Spleen (tissue), 11 donors: ENCODE measurements around the gene RERG. TPM values are rescaled to one million over a fixed set of nuclear protein-coding genes. Genes with fewer than 3 reads are reported as not detected.

Experiments used
- DNase-seq: peaks from one replicate; pipeline ENCODE4 v3.0.0-alpha.2; 2020
- H3K27ac ChIP-seq, 8 donors: fragments of 200-600 bp; sonication (generic) in 7 of 8; 1 replicate in 4 of 8; 2 replicates in 4 of 8; pipeline versions ENCODE4 v1.5.0 to v1.8.0; 2016 to 2021; ENCODE audit warnings: inconsistent platforms in 4 of 8, mild to moderate bottlenecking in 4 of 8, moderate library complexity in 1 of 8
- H3K27me3 ChIP-seq, 7 donors: fragments of 200-600 bp; sonication (generic) in 6 of 7; replicated peaks in 1 of 7; 1 replicate in 4 of 7; 2 replicates in 3 of 7; pipeline versions ENCODE4 v1.5.0 to v1.8.0; 2016 to 2021; ENCODE audit warnings: inconsistent platforms in 3 of 7, mild to moderate bottlenecking in 1 of 7
- H3K36me3 ChIP-seq, 6 donors: fragments of 200-600 bp; sonication (generic) in 5 of 6; 1 replicate in 4 of 6; 2 replicates in 2 of 6; pipeline versions ENCODE4 v1.5.0 to v1.8.0; 2016 to 2021; ENCODE audit warnings: inconsistent platforms in 2 of 6
- H3K4me1 ChIP-seq, 6 donors: fragments of 200-600 bp; sonication (generic) in 5 of 6; 1 replicate in 3 of 6; 2 replicates in 3 of 6; pipeline versions ENCODE4 v1.5.0 to v1.8.0; 2016 to 2021; ENCODE audit warnings: inconsistent platforms in 3 of 6
- H3K4me3 ChIP-seq, 8 donors: fragments of 200-600 bp; sonication (generic) in 7 of 8; 1 replicate in 4 of 8; 2 replicates in 4 of 8; pipeline versions ENCODE4 v1.5.0 to v1.8.0; 2016 to 2021; ENCODE audit warnings: inconsistent platforms in 4 of 8, mild to moderate bottlenecking in 4 of 8, moderate library complexity in 2 of 8
- H3K9me3 ChIP-seq, 8 donors: fragments of 200-600 bp; sonication (generic) in 7 of 8; 1 replicate in 4 of 8; 2 replicates in 4 of 8; pipeline versions ENCODE4 v1.5.0 to v1.8.0; 2016 to 2021; ENCODE audit warnings: inconsistent platforms in 4 of 8
- POLR2A ChIP-seq, 3 donors: fragments of 450-650 bp; IDR thresholded peaks; one replicate each; pipeline ENCODE4 v1.5.1; 2017; ENCODE audit warnings: antibody characterized with exemption in 3 of 3, mild to moderate bottlenecking in 1 of 3
- POLR2AphosphoS5 ChIP-seq, 3 donors: sonication (generic); formaldehyde crosslinking; IDR thresholded peaks; one replicate each; pipeline ENCODE4 v1.5.1; 2017; ENCODE audit warnings: antibody characterized with exemption in 3 of 3
- WGBS, 5 donors: extraction: QIAGEN DNeasy Blood & Tissue Kit in 3 of 5; methylation state at CpG; one replicate each; pipeline versions ENCODE4 v1.1.5 to v1.1.7; 2013 to 2018; 5-methylcytosine and 5-hydroxymethylcytosine counted together
- intact Hi-C: fragments of 100-400 bp; cut with DNase I; formaldehyde crosslinking; loops from one replicate; pipeline ENCODE4 v1.15.0; 2023; ENCODE audit warnings: low total_unique reads
- polyA plus RNA-seq, 3 donors: library from polyadenylated mRNA; stranded (reverse); fragments of 200-250 nt; gene quantifications; one replicate each; pipeline ENCODE4 v1.2.1, GENCODE V29; 2013
- total RNA-seq, 7 donors: library from RNA; depleted of rRNA in 3 of 7; stranded (reverse); fragments of >200 nt in 3 of 7; fragmentation: NEBNext Ultra II Directional in 4 of 7; extraction: Animal tissue kit (Norgen Biotek cat#: 25700) in 4 of 7; gene quantifications; one replicate each; pipeline versions ENCODE4 v1.1.0 to v1.2.1, GENCODE V29; 2016 to 2021
- TF ChIP-seq, protein P1 (sequence below), 11 experiments: fragments of 200-600 bp in 7 of 11; fragments of 450-650 bp in 4 of 11; sonication (generic) in 4 of 11; IDR thresholded peaks in 8 of 11; conservative IDR thresholded peaks in 3 of 11; 1 replicate in 7 of 11; 2 replicates in 4 of 11; pipeline versions ENCODE4 v1.4.0 to v1.8.0; 2016 to 2021; ENCODE audit warnings: antibody characterized with exemption in 11 of 11, inconsistent platforms in 4 of 11, mild to moderate bottlenecking in 1 of 11
- donor health status: healthy with polysubstance abuse.
- donor health status: DM: no; HTN: no; CAD: no; lungs with moderate emphysema.
- donor health status: DM: no; HTN: no; CAD: no.
- donor health status: Bipolar disorder and iron deficiency.
- donor health status: healthy.
- donor health status: DM: no; HTN: no; CAD: no.
- donor health status: DM: yes; HTN: yes; CAD: no.

The RERG gene
- total and polyA plus RNA-seq, 10 donors: 10.1 to 74.7 (median 38.0) TPM

DNA sequence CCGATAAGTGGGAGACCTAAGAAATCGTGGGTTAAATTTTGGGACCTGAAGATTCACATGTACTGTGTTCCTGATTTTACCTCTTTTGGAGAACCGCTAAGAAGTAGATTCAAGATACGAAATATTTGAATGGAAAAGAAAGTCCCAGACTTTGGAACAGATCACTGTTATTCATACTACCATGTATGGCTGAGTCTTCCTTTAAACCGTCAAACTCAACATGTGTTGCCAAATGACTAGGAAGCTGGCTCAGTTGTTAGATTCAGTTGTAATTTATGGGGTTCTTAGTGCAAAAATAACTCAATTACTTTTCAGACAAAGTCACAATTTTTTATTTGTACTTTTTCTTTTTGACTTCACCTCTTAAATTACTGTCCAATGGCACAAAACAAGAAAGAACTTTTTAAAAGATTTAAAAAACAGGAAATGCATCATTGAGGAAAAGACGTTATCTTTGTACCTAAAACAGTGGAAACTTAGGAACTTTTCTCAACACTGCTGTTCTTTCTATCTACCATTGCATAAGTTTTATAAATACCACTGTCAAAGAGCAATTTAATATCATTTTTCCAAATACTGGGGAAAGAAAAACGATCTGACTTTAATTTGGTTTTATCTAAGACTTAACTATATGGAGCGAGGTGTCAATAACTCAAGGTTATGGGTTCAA lies 15.7 kb downstream of the RERG start:
- 69 to 89% (median 75%) methylated on average over 8 of the region's 8 CpGs for WGBS, 5 donors
- Histone ChIP-seq H3K27me3 (no peaks in the 10 kb centered on the region), H3K36me3 (no peaks in the 10 kb centered on the region), H3K9me3 (peaks cover 0 to 9% (median 0%) of the 10 kb centered on the region in 8 donors), H3K4me1 (peaks cover 0 to 9% (median 2%) of the 10 kb centered on the region in 6 donors), H3K4me3 (no peak overlapping the region), H3K27ac (peak overlapping the region in 6 of 8 donors; percentile 8 to 73 (median 44))
- no peak for DNase-seq
- intact Hi-C loops: no loop called here
- TF ChIP-seq, protein P1, sequence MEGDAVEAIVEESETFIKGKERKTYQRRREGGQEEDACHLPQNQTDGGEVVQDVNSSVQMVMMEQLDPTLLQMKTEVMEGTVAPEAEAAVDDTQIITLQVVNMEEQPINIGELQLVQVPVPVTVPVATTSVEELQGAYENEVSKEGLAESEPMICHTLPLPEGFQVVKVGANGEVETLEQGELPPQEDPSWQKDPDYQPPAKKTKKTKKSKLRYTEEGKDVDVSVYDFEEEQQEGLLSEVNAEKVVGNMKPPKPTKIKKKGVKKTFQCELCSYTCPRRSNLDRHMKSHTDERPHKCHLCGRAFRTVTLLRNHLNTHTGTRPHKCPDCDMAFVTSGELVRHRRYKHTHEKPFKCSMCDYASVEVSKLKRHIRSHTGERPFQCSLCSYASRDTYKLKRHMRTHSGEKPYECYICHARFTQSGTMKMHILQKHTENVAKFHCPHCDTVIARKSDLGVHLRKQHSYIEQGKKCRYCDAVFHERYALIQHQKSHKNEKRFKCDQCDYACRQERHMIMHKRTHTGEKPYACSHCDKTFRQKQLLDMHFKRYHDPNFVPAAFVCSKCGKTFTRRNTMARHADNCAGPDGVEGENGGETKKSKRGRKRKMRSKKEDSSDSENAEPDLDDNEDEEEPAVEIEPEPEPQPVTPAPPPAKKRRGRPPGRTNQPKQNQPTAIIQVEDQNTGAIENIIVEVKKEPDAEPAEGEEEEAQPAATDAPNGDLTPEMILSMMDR (IDR thresholded peaks at IDR 0.05 in 8 of 11, conservative IDR thresholded peaks at IDR 0.05 in 3 of 11): no peak
- TF ChIP-seq POLR2A (IDR thresholded peaks at IDR 0.05) (no peak), POLR2AphosphoS5 (IDR thresholded peaks at IDR 0.05) (no peak)

DNA sequence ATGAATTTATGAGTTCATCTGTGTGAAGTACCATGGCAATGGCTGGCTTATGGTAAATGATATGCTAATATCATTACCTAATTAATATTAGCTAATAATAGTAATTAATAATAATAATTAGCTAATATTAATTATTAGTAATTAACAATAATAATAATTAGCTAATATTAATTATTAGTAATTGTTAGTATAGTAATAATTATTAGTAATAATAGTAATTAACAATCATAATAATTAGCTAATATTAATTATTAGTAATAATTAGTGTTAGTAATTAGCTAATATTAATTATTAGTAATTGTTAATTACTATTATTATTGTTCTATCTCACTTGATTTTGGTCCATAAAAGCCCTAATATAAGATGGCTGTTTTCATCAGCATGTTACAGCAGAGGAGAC lies 19.8 kb downstream of the RERG start:
- peak overlapping the region in 3 of 8 donors; percentile 31 to 56 (median 42) for H3K27ac ChIP-seq
- H3K27me3 ChIP-seq: no peaks in the 10 kb centered on the region
- intact Hi-C loops: no loop called here
- TF ChIP-seq POLR2A (IDR thresholded peaks at IDR 0.05) (no peak), POLR2AphosphoS5 (IDR thresholded peaks at IDR 0.05) (no peak)
- TF ChIP-seq, protein P1 (IDR thresholded peaks at IDR 0.05 in 8 of 11, conservative IDR thresholded peaks at IDR 0.05 in 3 of 11): no peak
- DNase-seq: no peak
- no peaks in the 10 kb centered on the region for H3K36me3 ChIP-seq
- H3K9me3 ChIP-seq: peaks cover 0 to 9% (median 0%) of the 10 kb centered on the region in 8 donors
- H3K4me1 ChIP-seq: no peaks in the 10 kb centered on the region
- H3K4me3 ChIP-seq: no peak overlapping the region

DNA sequence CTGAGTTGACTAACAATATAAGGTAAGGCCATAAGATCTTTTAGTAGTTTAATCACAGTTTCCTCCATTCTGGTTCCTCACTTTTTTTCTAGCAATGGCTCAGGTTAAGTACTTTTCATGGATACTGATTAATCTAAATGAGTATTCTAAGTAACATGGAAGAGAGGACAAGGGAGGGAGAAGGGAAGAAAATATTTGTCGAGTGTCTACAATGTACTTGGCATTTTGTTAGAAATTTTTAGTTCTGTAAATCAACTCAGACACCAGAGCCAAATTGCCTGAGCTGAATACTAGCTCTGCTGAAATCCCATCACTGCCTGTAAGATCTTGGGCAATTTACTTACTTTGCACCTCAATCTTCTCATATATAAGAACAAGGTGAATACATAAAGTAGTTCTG lies 20.2 kb downstream of the RERG start:
- DNase-seq: no peak
- intact Hi-C loops: no loop called here

DNA sequence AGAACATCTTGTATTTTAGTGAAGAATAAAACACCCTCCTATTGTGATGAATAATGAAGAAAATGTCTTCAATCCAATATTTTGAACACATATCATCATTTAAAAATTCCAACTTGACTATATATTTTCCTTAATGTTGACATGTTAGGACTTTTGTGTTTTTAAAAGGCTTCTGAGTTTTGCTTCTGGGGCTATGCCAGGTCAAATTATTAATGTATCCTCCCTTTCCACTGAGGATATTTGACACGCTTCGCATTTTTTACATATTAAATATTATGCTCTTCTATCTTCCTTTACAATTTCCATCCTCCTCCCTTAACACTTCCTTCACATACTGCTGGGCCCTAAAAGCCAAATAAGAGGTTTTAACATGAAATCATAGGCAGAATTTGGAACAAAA lies 20.6 kb downstream of the RERG start:
- H3K27me3 ChIP-seq: no peaks in the 10 kb centered on the region
- H3K27ac ChIP-seq: peak overlapping the region in 3 of 8 donors; percentile 31 to 56 (median 42)
- H3K9me3 ChIP-seq: peaks cover 0 to 9% (median 0%) of the 10 kb centered on the region in 8 donors
- no peaks in the 10 kb centered on the region for H3K36me3 ChIP-seq
- 72 to 87% (median 78%) methylated on average over 2 of the region's 2 CpGs for WGBS, 5 donors
- peaks cover 0 to 4% (median 0%) of the 10 kb centered on the region in 6 donors for H3K4me1 ChIP-seq
- intact Hi-C loops: no loop called here
- no peak for DNase-seq
- no peak overlapping the region for H3K4me3 ChIP-seq
- no peak for TF ChIP-seq POLR2A (IDR thresholded peaks at IDR 0.05)
- TF ChIP-seq POLR2AphosphoS5 (IDR thresholded peaks at IDR 0.05): no peak
- TF ChIP-seq, protein P1 (IDR thresholded peaks at IDR 0.05 in 8 of 11, conservative IDR thresholded peaks at IDR 0.05 in 3 of 11): no peak

More for the DNA sequence above, 20.2 kb downstream of the RERG start:
- H3K4me3 ChIP-seq: no peak overlapping the region
- H3K4me1 ChIP-seq: peaks cover 0 to under 1% (median 0%) of the 10 kb centered on the region in 6 donors
- WGBS, 5 donors: 70 to 86% (median 79%) methylated on average over 1 of the region's 1 CpG
- H3K27ac ChIP-seq: peak overlapping the region in 3 of 8 donors; percentile 31 to 56 (median 42)
- H3K9me3 ChIP-seq: peaks cover 0 to 9% (median 0%) of the 10 kb centered on the region in 8 donors
- H3K27me3 ChIP-seq: no peaks in the 10 kb centered on the region
- TF ChIP-seq POLR2AphosphoS5 (IDR thresholded peaks at IDR 0.05) (no peak), POLR2A (IDR thresholded peaks at IDR 0.05) (no peak)
- TF ChIP-seq, protein P1 (IDR thresholded peaks at IDR 0.05 in 8 of 11, conservative IDR thresholded peaks at IDR 0.05 in 3 of 11): no peak
- no peaks in the 10 kb centered on the region for H3K36me3 ChIP-seq
